Stimulated activated CD8-positive, alpha-beta memory T cell treated with anti-CD3 and anti-CD28 coated beads, Interleukin-15, amount 100 ng/mL, for 1 hour (primary cell): Measurements from ENCODE around the gene LRRC4C.

Experiments
- DNase-seq: peaks from one replicate; pipeline ENCODE4 v3.0.0-alpha.2; 2020; ENCODE audit warnings: low read depth

The LRRC4C gene

GRCh38 chr11:40370821-40371616, 1088.4 kb downstream of the LRRC4C start:
- no peak for DNase-seq

GRCh38 chr11:40360206-40360798, 1099.2 kb downstream of the LRRC4C start:
- no peak for DNase-seq

GRCh38 chr11:40354121-40354520, 1105.3 kb downstream of the LRRC4C start:
- DNase-seq = no peak

DNA sequence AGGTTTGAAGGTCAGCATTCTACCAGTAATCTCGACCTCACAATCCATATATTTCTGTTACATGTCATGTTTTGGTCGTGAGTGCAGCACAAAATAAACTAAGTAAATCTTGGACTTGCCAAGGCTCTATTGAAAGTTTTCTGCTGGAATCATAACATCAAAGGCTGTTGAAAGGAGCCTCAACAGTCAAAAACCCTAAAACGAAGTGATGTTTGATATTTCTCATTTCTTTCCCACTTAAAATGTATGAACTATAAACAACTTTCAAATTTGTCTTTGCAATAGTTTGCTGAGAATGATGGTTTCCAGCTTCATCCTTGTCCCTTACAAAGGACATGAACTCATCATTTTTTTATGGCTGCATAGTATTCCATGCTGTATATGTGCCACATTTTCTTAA, 1118.5 kb downstream of the LRRC4C start:
- no peak for DNase-seq

GRCh38 chr11:40338739-40339138, 1120.7 kb downstream of the LRRC4C start:
- no peak for DNase-seq

DNA sequence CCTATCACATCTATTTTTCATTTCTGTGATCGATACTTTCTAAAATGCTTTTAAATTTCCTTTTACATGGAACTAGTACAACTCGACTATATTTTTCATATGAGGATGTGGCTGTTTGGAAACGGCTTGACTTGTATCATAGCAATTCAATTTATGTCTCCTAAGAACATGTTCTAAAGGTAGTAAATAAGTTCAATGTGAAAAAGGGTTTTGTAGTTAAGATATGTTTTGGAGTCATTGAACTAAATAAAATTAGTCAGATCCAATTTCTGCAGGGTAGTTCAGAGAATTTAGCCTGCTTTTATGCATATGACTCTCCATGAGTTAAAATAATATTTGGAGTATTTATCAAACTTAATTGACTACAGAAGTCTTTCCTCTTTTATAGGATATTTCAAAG, 1121.4 kb downstream of the LRRC4C start:
- DNase-seq = no peak

DNA sequence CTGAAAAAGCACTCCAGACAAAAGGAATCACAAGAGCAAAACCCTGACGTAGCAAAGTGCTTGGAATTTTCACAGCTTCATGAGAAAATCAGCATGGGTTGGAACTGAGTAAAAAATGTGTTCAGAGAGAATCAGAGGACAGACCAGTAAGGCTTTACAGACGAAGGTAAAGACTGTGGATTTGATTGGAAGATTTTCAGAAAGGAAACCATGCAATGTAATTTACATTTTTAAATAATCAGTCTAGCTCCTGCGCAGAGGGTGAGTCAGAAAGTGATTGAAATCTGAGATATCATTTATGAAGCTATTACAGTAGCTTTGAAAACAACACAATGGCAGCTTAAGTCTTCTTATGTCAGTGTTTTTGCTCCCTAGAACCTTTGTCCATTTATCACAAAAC, 1122.3 kb downstream of the LRRC4C start:
- DNase-seq = no peak

DNA sequence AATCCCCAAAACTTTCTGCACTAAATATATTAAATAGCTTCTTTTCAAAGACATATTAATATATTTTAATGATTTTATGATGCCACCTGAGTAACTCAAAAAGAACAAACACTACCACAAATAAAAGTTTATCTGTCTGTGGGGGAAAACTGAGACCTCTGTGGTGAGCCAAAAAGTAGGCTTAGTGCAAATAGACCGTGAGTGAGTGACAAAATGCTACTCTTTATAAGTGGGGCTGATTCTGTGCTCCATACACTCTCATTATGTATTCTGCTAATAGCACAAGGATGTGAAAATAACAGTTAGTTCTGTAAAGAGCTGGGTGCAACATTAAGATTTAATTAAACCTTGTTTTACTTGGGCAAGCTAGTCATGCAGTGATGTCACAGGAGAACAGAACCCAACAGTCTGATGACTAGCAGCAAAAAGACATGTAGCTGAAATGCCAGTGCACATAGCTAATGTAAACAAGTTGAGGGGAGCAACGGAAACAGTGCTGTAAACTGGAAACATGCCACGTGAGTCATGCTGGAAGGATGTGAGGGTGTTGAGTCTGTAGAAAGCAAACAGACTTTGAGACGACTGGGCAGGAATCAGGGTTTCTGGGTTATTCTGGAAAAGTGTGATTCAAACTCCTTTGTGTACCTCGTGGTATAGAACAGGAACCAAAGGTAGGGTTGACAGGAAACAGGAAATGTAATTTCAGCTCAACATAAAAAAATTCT, 1130.4 kb downstream of the LRRC4C start:
- no peak for DNase-seq

- no peak for DNase-seq
Observed at GRCh38 chr11:40323241-40323640, 1136.2 kb downstream of the LRRC4C start.

DNA sequence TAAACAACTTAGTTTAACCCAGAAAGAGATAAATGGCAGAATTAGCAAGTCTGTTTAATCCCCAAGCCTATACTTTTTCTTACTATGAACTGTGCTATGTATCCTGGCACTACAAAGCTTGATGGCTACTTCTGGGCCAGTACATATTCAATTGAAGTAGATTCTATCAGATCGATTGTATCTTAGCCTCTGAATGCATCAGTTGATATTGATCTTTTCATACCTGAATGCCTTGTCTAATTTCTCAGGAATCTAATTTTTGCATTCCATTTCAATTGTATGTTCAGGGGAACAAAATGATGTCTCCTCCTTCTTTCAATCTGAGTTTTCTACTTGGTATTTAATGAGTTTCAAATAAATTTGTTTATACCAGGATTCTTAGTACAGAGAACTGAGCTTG, 1137.9 kb downstream of the LRRC4C start:
- DNase-seq = no peak

DNA sequence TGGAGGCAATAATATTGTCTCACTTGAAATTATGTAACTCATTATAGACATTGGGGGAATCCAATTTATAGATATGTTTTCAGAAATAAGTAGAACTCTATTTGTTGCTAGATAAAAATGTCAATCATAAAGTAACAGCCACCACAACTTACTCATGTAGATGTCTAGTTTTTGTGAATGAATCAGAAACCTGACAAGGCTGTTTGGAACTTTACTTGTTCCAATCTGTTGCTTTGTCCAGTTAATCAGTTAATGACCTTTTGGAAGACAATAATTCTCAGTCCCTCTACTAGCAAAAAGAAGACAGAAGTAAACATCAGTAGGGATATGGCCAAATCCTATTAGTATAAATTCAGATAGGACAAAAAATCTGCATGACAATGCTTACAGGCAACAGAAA, 1143.3 kb downstream of the LRRC4C start:
- DNase-seq = no peak

- no peak for DNase-seq
Observed at GRCh38 chr11:40315122-40315521, 1144.3 kb downstream of the LRRC4C start.

DNA sequence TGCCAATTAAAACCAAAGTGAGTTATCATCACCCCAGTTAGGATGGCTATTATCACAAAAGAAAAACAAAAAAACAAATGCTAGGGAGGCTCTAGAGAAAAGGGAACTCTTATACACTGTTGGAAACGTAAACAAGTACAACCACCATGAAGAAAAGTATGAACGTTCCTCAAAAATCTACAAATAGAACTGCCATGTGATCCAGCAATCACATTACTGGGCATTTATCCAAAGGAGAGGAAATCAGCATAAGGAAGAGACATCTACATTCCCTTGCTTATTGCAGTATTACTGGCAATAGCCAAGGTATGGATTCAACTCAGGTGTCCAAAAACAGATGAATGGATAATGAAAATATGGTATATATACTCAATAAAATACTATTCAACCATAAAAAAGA, 1145.1 kb downstream of the LRRC4C start:
- DNase-seq = no peak

- no peak for DNase-seq
Observed at GRCh38 chr11:40306938-40307548, 1152.4 kb downstream of the LRRC4C start.

DNA sequence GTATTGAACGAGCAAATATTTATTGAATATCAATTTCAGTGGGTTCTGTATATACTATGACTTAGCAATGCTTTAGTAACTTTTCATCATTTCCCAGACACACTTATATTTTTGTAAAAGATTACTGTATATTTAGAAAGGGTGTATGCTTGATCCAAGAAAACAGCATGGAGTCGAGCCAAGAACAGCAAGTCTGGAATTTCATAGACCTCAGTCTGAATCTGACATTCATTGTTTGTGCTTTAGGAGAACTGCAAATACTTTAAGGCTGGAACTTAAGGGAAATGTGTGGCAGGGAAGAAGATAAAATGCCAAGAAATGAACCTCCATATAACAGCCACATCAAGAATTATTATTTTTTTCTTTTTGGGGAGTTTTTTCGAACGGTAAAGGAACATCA, 1156.8 kb downstream of the LRRC4C start:
- DNase-seq = no peak

- DNase-seq = no peak
Observed at GRCh38 chr11:40295466-40295865, 1164.0 kb downstream of the LRRC4C start.

DNA sequence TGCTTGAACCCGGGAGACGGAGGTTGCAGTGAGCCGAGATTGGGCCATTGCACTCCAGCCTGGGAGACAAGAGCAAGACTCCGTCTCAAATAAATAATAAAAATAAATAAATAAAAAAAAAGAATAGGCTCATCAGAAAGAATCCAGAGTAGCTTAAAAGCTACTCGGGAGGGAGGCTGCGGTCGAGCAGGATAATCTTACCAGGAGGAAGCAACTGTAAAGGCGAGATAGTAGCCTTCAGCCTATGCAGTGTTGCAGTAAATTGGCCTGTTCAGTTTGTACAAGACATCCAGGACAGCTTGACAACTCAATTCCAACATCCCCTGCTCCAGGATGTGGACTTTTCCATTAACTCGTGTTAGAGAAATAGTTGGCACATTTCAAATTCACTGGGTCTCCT, 1164.7 kb downstream of the LRRC4C start:
- DNase-seq = no peak

DNA sequence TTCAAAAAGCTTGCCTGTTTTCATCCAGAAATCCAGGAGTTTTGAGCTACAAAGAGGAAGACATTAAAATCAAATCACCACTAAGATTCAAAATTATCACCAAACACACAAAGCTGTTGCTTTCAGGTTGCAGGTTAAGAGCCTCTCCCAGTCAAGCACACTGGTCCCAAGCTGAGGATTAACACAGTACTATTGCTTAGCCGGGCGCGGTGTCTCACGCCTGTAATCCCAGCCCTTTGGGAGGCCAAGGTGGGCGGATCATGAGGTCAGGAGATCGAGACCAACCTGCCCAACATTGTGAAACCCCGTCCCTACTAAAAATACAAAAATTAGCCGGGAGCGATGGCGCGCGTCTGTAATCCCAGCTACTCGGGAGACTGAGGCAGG, 1165.1 kb downstream of the LRRC4C start:
- no peak for DNase-seq

- DNase-seq = no peak
Observed at GRCh38 chr11:40293655-40294348, 1165.7 kb downstream of the LRRC4C start.

DNA sequence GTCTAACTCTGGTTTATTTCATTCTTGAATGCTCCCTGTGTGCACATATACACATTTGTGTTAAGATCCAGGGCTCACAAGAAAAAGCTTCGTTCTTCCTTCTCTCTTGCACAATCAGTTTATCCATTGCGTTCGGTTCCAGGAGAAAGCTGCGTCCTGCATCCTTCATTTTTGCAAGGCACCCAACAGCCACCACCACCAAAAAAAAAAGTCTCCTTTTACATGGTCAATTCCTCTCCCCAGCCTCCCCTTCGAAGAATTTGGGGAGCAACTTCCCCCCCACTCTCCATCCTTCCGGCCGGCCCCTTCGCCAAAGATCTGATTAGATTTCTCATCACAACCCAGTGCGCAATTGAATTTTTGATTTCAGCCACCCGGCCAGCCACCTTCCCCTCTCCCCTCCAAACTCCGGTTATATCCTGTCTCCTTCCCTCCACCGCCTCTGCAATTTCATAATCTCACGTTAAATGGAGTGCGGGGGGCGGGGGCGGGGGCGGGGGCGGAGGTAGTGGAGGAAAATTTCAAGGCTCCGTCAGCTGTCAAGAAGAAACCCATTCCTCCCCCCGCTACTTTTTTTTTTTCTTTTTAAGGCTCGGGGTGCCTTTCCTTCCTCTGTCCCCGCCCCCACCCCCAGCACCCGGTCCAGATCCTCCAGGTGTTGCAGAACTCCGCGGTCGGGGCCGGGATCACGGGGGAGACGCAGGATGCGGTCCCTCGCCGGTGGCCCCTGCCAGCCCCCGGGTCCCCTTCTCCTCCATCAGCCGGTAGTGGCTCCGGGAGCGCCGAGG, 1166.5 kb downstream of the LRRC4C start:
- DNase-seq = no peak

GRCh38 chr11:40291741-40292140, 1167.7 kb downstream of the LRRC4C start:
- DNase-seq = no peak
